Left ventricle myocardium inferior (tissue), 1 donor: Measurements from ENCODE around the gene GPR78. TPM values are rescaled to one million over a fixed set of nuclear protein-coding genes. Genes with fewer than 3 reads are reported as not detected.

Experiments used
- DNase-seq: peaks from one replicate; pipeline ENCODE4 v3.0.0-alpha.2; 2020
- H3K27ac ChIP-seq: fragments of 200-600 bp; replicated peaks from 2 replicates; pipeline ENCODE4 v1.8.0; 2021
- H3K27me3 ChIP-seq: fragments of 200-600 bp; 2 replicates; pipeline ENCODE4 v1.8.0; 2021; ENCODE audit warnings: low read depth
- H3K36me3 ChIP-seq: fragments of 200-600 bp; 2 replicates; pipeline ENCODE4 v1.8.0; 2021
- H3K4me1 ChIP-seq: fragments of 200-600 bp; 2 replicates; pipeline ENCODE4 v1.8.0; 2021
- H3K4me3 ChIP-seq: fragments of 200-600 bp; 2 replicates; pipeline ENCODE4 v1.8.0; 2021; ENCODE audit warnings: mild to moderate bottlenecking, moderate library complexity
- H3K9me3 ChIP-seq: fragments of 200-600 bp; replicated peaks from 2 replicates; pipeline ENCODE4 v1.8.0; 2021
- intact Hi-C: fragments of 100-400 bp; cut with micrococcal nuclease; formaldehyde crosslinking; loops from one replicate; pipeline ENCODE4 v1.11.0; 2022
- total RNA-seq: library from RNA; stranded (reverse); fragmentation: NEBNext Ultra II Directional; extraction: Animal tissue kit (Norgen Biotek cat#: 25700); gene quantifications from one replicate; pipeline ENCODE4 v1.2.1, GENCODE V29; 2021
- TF ChIP-seq, protein P1 (sequence below): fragments of 200-600 bp; IDR thresholded peaks from 2 replicates; pipeline ENCODE4 v1.8.0; 2021; ENCODE audit warnings: antibody characterized with exemption, mild to moderate bottlenecking, borderline replicate concordance
- donor health status: DM: no; HTN: yes; CAD: no; lungs with severe emphysema.

The GPR78 gene
- total RNA-seq, 1 donor from 2014 or later: not detected

DNA sequence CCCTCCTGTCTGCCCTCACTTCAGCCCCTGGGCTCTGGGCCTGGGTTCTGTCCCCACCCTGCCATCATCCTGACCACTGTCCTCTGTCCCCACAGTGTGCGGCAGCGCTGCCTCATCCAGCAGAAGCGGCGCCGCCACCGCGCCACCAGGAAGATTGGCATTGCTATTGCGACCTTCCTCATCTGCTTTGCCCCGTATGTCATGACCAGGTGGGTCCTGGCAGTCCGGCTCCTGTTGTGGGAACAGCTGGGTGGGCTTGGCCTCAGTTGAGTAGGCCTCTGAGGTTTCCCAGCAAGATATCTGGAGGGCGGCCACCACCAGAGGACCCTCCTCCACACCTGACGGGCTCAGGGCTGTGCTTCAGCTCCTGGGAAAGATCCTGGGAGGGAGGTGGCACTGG, 2.2 kb downstream of the GPR78 start:
- no peaks in the 10 kb centered on the region for H3K9me3 ChIP-seq
- H3K4me1 ChIP-seq: no peaks in the 10 kb centered on the region
- no peak overlapping the region for H3K27ac ChIP-seq
- intact Hi-C loops: no loop called here
- no peak for DNase-seq
- TF ChIP-seq, protein P1, sequence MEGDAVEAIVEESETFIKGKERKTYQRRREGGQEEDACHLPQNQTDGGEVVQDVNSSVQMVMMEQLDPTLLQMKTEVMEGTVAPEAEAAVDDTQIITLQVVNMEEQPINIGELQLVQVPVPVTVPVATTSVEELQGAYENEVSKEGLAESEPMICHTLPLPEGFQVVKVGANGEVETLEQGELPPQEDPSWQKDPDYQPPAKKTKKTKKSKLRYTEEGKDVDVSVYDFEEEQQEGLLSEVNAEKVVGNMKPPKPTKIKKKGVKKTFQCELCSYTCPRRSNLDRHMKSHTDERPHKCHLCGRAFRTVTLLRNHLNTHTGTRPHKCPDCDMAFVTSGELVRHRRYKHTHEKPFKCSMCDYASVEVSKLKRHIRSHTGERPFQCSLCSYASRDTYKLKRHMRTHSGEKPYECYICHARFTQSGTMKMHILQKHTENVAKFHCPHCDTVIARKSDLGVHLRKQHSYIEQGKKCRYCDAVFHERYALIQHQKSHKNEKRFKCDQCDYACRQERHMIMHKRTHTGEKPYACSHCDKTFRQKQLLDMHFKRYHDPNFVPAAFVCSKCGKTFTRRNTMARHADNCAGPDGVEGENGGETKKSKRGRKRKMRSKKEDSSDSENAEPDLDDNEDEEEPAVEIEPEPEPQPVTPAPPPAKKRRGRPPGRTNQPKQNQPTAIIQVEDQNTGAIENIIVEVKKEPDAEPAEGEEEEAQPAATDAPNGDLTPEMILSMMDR: no peak
- no peaks in the 10 kb centered on the region for H3K36me3 ChIP-seq
- H3K27me3 ChIP-seq: peaks cover 100% of the 10 kb centered on the region
- H3K4me3 ChIP-seq: no peak overlapping the region

DNA sequence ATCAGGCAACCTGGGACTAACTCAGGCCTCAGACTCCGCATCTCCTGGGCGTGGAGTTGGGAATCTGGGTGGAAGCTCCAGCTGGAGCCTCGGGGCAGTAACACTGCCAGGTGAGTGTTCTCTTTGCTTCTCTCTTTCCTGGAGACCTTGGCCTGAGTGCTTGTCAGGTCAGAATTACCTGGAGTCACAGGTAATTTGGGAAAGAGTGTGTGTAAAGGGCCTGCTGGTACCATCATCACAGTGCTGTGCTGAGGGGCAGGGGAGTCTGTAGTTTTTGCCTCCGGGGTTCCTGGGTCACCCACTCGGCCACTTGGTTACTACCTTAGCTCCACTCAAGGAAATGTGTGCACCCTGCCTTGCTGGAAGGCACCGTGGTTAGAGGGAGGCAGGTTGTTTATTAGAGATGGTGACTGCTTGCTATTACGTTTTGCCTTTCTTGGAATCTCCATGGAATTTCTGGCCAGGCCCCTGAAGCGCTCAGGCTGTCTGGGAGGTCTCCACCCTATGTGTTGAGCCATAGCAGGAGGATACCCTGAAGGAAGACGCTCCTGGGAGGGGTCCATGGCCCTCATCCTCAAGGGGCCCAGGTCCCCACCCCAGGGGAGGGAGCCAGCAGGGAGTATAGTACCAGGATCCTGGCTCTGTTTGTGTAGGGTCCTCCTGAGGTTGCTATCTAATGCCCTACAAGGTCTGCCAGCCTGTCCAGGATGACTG, 2.9 kb downstream of the GPR78 start:
- intact Hi-C loops: no loop called here
- H3K9me3 ChIP-seq: no peaks in the 10 kb centered on the region
- H3K36me3 ChIP-seq: no peaks in the 10 kb centered on the region
- TF ChIP-seq, protein P1: no peak
- no peaks in the 10 kb centered on the region for H3K4me1 ChIP-seq
- H3K4me3 ChIP-seq: no peak overlapping the region
- no peak for DNase-seq
- peaks cover 100% of the 10 kb centered on the region for H3K27me3 ChIP-seq
- H3K27ac ChIP-seq: no peak overlapping the region

DNA sequence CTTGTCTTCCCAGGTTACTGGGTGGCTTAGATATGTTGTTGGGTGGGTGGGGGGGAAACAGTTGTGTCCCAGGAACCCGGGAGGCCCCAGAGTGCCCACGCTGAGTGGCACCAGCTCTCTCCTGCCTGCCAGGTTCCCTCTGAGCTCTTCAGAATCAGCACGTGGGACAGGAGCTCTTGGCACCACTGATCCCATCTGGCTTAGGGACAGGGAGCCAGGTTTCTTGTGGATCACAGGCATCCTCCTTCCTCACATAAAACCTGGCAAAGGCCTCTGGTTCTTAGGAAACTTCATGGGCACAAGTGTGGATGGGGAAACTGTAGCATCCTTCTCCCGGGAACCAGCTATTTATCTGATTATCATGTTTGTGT, 3.4 kb downstream of the GPR78 start:
- TF ChIP-seq, protein P1: no peak

DNA sequence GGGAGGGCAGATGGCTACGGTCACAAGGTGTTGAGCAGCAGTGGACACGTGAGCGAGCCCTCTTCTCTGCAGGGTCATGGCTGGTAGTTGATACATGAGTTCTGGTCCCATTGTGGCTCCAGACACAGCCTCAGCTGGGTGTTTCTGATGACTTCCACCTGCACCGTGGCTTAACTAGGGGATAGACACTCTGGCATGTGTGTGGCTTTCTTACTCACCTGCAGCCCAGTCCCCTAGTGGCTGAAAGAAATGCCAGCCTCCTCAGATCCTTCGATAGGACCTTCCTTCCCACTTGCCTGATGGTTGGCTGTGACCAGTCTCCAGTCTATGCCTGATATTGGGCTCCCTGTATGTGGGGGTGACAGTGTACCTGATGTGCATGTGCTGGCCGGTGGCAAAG, 5.0 kb downstream of the GPR78 start:
- no peak for DNase-seq
- no peaks in the 10 kb centered on the region for H3K4me1 ChIP-seq
- TF ChIP-seq, protein P1: no peak

More for the DNA sequence above, 3.4 kb downstream of the GPR78 start:
- Histone ChIP-seq H3K27ac (no peak overlapping the region), H3K9me3 (no peaks in the 10 kb centered on the region), H3K36me3 (no peaks in the 10 kb centered on the region), H3K4me1 (no peaks in the 10 kb centered on the region), H3K4me3 (no peak overlapping the region), H3K27me3 (peaks cover 100% of the 10 kb centered on the region)
- no peak for DNase-seq
- intact Hi-C loops: no loop called here

DNA sequence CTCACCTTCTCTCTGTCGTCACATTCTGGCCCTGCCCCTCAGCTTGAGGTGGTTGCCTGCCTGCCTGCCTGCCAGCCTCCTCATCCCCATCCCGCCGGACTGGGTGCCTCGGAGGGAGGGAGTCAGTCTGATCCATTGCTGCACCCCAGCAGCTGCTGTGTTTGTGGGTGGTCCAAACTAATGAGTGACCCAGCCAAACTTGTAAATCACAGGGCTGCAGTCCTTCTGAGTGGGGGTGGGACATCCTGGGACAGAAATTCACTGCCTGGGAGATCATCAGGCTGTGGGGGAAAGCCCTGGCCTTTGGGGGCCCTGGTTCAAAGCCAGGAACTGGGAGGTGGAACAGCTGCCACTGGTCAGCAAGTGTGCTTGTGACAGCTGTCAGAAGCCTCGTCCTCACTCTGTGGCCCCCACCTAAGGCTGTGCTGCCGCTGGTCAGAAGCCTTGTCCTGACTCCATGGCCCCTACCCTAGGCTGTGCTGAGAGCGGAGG, 5.6 kb downstream of the GPR78 start:
- H3K36me3 ChIP-seq: no peaks in the 10 kb centered on the region
- peaks cover 100% of the 10 kb centered on the region for H3K27me3 ChIP-seq
- H3K4me1 ChIP-seq: no peaks in the 10 kb centered on the region
- no peak for DNase-seq
- no peak overlapping the region for H3K4me3 ChIP-seq
- intact Hi-C loops: no loop called here
- TF ChIP-seq, protein P1: no peak
- no peak overlapping the region for H3K27ac ChIP-seq
- no peaks in the 10 kb centered on the region for H3K9me3 ChIP-seq

More for the DNA sequence above, 5.0 kb downstream of the GPR78 start:
- no peak overlapping the region for H3K27ac ChIP-seq
- H3K27me3 ChIP-seq: peaks cover 100% of the 10 kb centered on the region
- H3K9me3 ChIP-seq: no peaks in the 10 kb centered on the region
- intact Hi-C loops: no loop called here
- no peak overlapping the region for H3K4me3 ChIP-seq
- H3K36me3 ChIP-seq: no peaks in the 10 kb centered on the region
